Mucosa of rectum (tissue), 2 donors: ENCODE data around the gene KCNT1.

ENCODE experiments used
- H3K27ac ChIP-seq, 2 donors: one replicate each; pipeline ENCODE4 v1.7.0; 2013; ENCODE audit warnings: inconsistent platforms in 2 of 2, low read depth in 2 of 2, low read length in 2 of 2
- H3K27me3 ChIP-seq, 2 donors: one replicate each; pipeline ENCODE4 v1.7.0; 2013; ENCODE audit warnings: low read length in 2 of 2; ENCODE audit not compliant: control insufficient read depth in 2 of 2, insufficient read depth in 2 of 2
- H3K36me3 ChIP-seq, 2 donors: one replicate each; pipeline ENCODE4 v1.7.0; 2013; ENCODE audit warnings: low read length in 2 of 2; ENCODE audit not compliant: control insufficient read depth in 2 of 2, insufficient read depth in 2 of 2
- H3K4me1 ChIP-seq, 2 donors: one replicate each; pipeline ENCODE4 v1.7.0; 2013; ENCODE audit warnings: low read length in 2 of 2, mild to moderate bottlenecking in 1 of 2; ENCODE audit not compliant: control insufficient read depth in 2 of 2, insufficient read depth in 2 of 2
- H3K4me3 ChIP-seq, 2 donors: one replicate each; pipeline ENCODE4 v1.7.0; 2013; ENCODE audit warnings: low read length in 2 of 2
- H3K9ac ChIP-seq, 2 donors: one replicate each; pipeline ENCODE4 v1.7.0; 2013; ENCODE audit warnings: low read length in 2 of 2, low read depth in 1 of 2, mild to moderate bottlenecking in 1 of 2
- H3K9me3 ChIP-seq, 2 donors: one replicate each; pipeline ENCODE4 v1.7.0; 2013; ENCODE audit warnings: low read length in 2 of 2; ENCODE audit not compliant: control insufficient read depth in 2 of 2
- donor health status: healthy.
- donor health status: Normal muscosa, but diverticular disease.

Gene KCNT1

DNA sequence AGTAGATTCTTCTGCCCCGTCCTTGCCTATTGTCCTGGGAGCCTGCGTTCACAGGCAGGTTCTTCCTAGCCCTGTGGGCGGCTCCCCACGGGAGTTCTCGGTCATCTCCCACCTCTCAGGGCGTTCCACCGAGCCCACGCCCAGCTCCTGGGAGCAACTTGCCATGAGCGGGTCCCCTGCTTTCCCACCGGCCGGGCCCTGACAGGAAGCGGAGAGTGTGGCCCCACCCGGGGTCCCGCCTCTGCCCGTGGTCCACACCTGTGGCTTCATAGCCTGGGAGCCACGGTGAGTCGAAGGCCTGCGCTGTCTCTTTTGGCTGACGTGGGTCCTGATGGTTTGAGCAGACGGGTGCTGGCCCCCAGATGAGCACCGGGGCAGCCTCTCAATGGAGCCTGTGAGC is 43.2 kb downstream of the KCNT1 start:
- Histone ChIP-seq H3K27ac (no peak overlapping the region), H3K36me3 (no peaks in the 10 kb centered on the region), H3K9ac (no peak overlapping the region), H3K27me3 (peaks cover 0 to 3% of the 10 kb centered on the region in 2 donors), H3K4me3 (no peak overlapping the region), H3K4me1 (no peaks in the 10 kb centered on the region), H3K9me3 (no peaks in the 10 kb centered on the region)

DNA sequence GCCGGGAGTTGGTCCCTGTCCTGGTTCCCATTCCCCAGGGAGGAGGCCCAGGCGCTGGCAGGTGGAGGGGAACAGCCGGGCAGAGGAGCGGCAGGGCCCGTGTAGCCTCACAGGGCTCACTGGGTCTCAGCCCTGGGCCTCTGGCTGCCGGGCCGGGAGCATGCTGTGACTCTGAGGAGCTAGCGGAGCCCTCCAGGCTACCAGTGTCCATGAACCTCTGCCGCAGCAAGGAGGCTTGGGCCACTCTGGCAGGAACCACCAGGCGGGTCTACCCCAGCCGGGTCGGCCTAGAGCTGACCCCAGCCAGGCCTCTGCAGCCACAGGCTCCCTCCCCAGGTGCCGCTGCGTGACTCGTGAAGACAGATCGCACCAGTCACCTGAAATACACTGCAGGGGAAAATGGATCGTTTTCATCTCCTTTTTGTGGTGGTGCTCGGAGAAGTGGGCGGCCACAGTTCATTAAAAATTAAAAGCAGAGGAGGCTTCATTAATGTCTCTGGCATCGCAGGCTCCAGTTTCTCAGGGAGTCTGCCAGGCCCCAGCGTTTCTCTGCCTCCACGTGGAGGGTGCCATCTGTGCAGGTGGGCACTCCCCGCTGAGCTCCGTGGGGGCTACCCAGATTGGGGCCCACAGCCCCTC is 43.8 kb downstream of the KCNT1 start:
- Histone ChIP-seq H3K36me3 (no peaks in the 10 kb centered on the region), H3K4me3 (no peak overlapping the region), H3K9ac (no peak overlapping the region), H3K27ac (no peak overlapping the region), H3K27me3 (no peaks in the 10 kb centered on the region), H3K9me3 (no peaks in the 10 kb centered on the region), H3K4me1 (no peaks in the 10 kb centered on the region)

DNA sequence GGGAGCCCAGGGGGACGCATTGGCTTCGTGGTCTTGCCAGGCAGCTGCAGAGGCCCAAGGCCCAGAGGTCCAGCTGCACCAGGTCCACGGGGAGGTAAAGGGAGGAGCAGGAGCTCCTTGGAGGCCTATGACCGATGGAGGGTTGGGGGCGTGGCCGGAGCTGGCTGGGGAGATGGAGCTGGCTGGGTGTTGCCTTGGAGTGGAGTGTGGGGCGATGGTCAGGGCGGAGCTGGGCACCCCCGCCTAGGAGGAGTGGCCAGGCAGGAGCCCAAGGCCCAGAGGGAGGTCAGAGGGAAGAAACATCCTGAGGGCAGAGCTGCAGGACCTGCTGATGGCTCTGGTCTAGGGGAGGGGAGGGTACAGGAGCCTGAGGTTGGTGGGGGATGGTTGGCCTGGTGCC is 44.6 kb downstream of the KCNT1 start:
- H3K27me3 ChIP-seq: no peaks in the 10 kb centered on the region
- H3K36me3 ChIP-seq: no peaks in the 10 kb centered on the region
- no peak overlapping the region for H3K9ac ChIP-seq
- H3K9me3 ChIP-seq: no peaks in the 10 kb centered on the region
- no peaks in the 10 kb centered on the region for H3K4me1 ChIP-seq
- H3K4me3 ChIP-seq: no peak overlapping the region
- H3K27ac ChIP-seq: no peak overlapping the region

DNA sequence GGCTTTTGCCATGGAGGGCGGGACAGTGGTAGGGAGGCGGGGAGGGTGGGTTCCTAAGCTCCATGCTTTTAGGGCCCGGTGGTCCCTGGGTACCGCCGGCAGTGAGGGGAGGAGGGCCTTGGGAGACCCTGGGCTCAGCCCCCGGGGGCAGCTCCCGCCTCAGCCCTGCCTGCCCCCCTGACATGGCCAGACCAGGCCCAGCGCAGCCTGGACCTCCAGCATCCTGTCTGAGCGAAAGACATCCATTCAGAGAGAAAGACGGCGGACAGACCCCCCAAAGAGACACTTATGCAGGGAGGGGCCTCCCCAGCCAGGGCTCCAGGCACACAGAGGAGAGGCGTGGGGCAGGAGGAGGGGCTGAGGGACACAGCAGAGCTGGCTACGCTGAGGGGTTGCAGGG is 45.3 kb downstream of the KCNT1 start:
- Histone ChIP-seq H3K4me3 (no peak overlapping the region), H3K27ac (no peak overlapping the region), H3K9me3 (no peaks in the 10 kb centered on the region), H3K9ac (no peak overlapping the region), H3K4me1 (no peaks in the 10 kb centered on the region), H3K27me3 (no peaks in the 10 kb centered on the region), H3K36me3 (no peaks in the 10 kb centered on the region)

DNA sequence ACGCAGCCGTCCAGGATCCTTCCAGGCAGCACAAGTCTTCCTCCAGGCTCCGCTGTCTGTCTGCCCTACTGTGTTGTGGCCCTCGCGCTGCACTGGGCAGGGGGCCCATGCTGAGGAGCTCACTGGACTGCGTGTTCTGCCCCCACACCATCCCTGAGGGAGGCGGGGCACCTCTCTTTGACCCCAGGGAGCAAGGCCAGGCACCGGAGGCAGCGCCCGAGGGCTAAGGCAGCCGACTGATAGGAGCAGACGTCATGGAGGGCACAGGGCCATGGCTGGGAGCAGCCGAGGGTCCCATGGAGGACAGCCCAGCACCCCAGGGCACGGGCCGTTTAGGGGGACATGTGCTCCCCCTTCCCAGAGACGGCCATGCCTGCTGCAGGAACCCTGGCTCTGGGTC is 46.7 kb downstream of the KCNT1 start:
- H3K9me3 ChIP-seq: no peaks in the 10 kb centered on the region
- H3K4me3 ChIP-seq: no peak overlapping the region
- H3K4me1 ChIP-seq: no peaks in the 10 kb centered on the region
- no peaks in the 10 kb centered on the region for H3K27me3 ChIP-seq
- no peak overlapping the region for H3K9ac ChIP-seq
- H3K36me3 ChIP-seq: no peaks in the 10 kb centered on the region
- H3K27ac ChIP-seq: no peak overlapping the region

DNA sequence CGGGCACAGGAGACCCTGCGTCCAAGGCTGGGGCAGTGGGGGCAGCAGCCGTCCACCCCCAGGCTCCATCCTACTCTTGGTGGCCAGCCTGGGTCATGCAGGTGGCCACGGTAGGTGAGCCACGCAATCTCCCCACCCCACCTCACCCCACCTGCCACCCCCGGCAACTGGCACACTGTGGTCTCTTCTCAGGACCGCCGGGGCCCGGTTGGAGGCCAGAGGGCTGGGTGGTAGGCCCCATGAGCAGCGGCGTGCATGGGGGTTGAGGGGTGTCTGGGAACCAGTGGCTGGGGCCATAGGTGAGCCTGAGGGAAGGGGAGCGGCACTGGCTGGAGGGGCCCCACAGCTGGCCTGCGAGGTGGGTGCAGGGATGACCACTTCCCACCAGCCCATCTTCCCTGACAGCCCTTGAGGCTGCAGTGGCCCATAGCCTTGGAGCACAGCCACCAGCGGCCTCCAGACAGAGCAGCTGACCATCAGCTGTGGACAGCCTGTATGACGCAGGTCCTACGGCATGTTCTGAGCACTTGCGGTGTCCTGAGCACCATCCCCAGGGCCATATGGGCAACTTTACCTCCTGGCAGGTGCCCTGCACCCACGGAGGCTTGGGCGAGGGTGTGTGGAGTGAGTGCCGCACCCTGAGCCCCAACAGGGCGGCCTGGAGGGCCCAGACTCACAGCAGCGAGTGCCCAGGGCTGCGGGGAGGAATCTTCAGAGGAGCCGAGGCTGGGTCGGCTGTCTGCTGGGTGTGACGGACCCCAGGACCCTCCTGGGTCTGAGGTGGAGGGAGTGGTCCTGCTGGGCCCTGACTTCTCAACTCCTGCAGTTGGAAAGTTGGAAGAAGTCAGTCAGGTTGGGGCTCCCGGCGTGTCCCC is 47.4 kb downstream of the KCNT1 start:
- no peak overlapping the region for H3K9ac ChIP-seq
- H3K36me3 ChIP-seq: no peaks in the 10 kb centered on the region
- no peak overlapping the region for H3K27ac ChIP-seq
- H3K4me1 ChIP-seq: no peaks in the 10 kb centered on the region
- no peaks in the 10 kb centered on the region for H3K9me3 ChIP-seq
- no peak overlapping the region for H3K4me3 ChIP-seq
- H3K27me3 ChIP-seq: no peaks in the 10 kb centered on the region

DNA sequence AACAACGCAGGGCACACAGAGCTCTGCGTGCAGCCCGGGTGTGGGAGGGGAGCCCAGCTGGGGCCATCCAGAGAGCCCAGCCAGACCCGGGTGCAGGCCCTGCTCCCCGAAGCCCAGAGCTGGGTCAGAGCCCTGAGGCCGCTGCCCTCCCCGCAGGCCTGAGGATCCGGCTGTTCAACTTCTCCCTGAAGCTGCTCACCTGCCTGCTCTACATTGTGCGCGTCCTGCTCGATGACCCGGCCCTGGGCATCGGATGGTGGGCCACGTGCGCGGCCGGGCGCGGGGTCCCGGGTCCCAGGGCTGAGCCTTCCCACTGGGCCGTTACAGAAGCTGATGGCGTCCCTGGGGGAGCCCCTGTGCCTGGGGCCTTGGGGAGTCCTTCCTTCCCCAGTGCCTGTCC is 48.8 kb downstream of the KCNT1 start:
- H3K27me3 ChIP-seq: no peaks in the 10 kb centered on the region
- H3K4me1 ChIP-seq: no peaks in the 10 kb centered on the region
- H3K27ac ChIP-seq: no peak overlapping the region
- no peaks in the 10 kb centered on the region for H3K9me3 ChIP-seq
- H3K36me3 ChIP-seq: no peaks in the 10 kb centered on the region
- H3K4me3 ChIP-seq: no peak overlapping the region
- H3K9ac ChIP-seq: no peak overlapping the region

DNA sequence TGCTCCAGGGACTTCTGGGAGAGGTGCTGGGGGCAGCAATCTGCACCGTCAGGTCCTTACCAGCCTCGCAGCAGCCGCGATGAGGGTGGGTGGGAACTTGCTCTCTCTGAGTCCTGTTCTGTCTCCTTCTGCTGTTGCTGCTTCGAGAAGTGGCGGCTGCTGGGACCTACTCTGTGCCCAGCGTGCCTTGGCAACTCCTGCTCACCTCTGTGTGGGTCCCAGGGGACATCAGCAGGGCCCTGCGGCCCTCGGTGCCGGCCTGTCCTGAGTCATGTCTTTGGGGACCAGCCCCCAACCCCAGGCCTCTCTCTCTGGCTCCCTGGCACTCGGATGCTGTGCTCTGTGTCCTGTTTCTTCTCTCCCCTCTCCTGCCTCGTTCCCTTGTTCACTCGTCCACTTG is 49.5 kb downstream of the KCNT1 start:
- no peaks in the 10 kb centered on the region for H3K4me1 ChIP-seq

DNA sequence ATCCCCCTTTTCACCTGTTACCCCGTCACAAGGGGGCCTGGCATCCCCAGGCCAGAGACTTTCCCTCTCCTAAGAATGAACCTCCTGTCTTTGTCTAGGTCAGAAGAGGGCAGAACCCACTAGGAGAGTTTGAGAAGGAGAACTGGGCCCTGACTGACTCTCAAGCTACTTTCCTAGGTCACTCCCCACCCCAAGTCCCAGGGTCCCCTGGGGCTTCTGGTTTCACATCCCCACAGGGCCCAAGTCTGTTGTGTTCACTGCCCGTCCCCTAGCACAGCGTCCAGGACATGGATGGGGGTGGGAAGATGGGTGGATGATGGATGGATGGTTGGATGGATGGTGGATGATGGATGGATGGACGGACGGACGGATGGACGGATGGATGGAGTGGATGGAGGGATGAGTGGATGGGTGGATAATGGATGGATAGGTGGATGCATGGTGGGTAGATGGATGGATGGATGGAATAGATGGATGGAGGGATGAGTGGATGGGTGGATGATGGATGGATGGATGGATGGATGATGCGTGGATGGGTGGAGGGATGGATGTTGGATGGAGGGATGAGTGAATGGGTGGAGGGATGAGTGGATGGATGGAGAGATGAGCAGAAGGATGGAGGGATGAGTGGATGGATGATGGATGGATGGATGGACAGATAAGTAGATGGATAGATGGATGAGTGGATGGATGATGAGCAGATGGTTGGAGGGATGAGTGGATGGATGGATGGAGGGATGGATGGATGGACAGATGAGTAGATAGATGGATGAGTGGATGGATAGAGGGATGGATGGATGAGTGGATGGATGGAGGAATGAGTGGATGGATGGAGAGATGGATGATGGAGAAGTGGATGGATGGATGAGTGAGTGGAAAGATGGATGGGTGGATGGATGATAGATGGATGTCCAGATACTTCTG is 50.6 kb downstream of the KCNT1 start:
- Histone ChIP-seq H3K9me3 (no peaks in the 10 kb centered on the region), H3K36me3 (no peaks in the 10 kb centered on the region), H3K27ac (no peak overlapping the region), H3K4me1 (no peaks in the 10 kb centered on the region), H3K4me3 (no peak overlapping the region), H3K27me3 (peaks cover 0 to 1% of the 10 kb centered on the region in 2 donors), H3K9ac (no peak overlapping the region)

More for the DNA sequence above, 49.5 kb downstream of the KCNT1 start:
- no peak overlapping the region for H3K9ac ChIP-seq
- H3K36me3 ChIP-seq: no peaks in the 10 kb centered on the region
- H3K27ac ChIP-seq: no peak overlapping the region
- no peaks in the 10 kb centered on the region for H3K27me3 ChIP-seq
- H3K4me3 ChIP-seq: no peak overlapping the region
- no peaks in the 10 kb centered on the region for H3K9me3 ChIP-seq
